H1 (cell line): ENCODE data around the gene POLA1. TPM values are rescaled to one million over a fixed set of nuclear protein-coding genes. Genes with fewer than 3 reads are reported as not detected.

ENCODE experiments used
- CTCF ChIA-PET: fragments of 300-600 bp; sonication (Branson Sonifier 250); formaldehyde crosslinking; loops from one replicate; lab custom pipeline; 2021; ENCODE audit not compliant: partially characterized antibody; lab: Charles Lee
- POLR2A ChIA-PET: fragments of 300-600 bp; sonication (Branson Sonifier 250); formaldehyde crosslinking; loops from one replicate; lab custom pipeline; 2021; ENCODE audit warnings: inconsistent platforms; ENCODE audit not compliant: partially characterized antibody; lab: Charles Lee
- DNase-seq, 2 experiments: peaks; one replicate each; pipeline versions ENCODE4 v3.0.0 to v3.0.0-alpha.2; 2010 to 2022; ENCODE audit warnings: low spot score in 2 of 2, low read depth in 1 of 2, mixed read lengths in 1 of 2
- FAIRE-seq: peaks from 2 replicates; lab custom pipeline; 2011; peaks lifted over from hg19 to GRCh38; lab: Jason Lieb, UNC
- H2AFZ ChIP-seq: 2 replicates; pipeline ENCODE4 v1.8.1; 2012; ENCODE audit warnings: low read length, inconsistent platforms
- H2AK5ac ChIP-seq: 2 replicates; pipeline ENCODE4 v1.6.1; 2013; ENCODE audit warnings: low read depth, low read length
- H2BK120ac ChIP-seq: replicated peaks from 2 replicates; pipeline ENCODE3; 2013; ENCODE audit warnings: low read depth, low read length, inconsistent platforms
- H2BK12ac ChIP-seq: 2 replicates; pipeline ENCODE4 v1.6.1; 2013; ENCODE audit warnings: low read depth, low read length
- H2BK15ac ChIP-seq: 2 replicates; pipeline ENCODE4 v1.6.1; 2013; ENCODE audit warnings: low read length
- H2BK20ac ChIP-seq: 2 replicates; pipeline ENCODE4 v1.6.1; 2013; ENCODE audit warnings: low read length
- H2BK5ac ChIP-seq: 2 replicates; pipeline ENCODE4 v1.6.1; 2013; ENCODE audit warnings: low read depth, low read length
- H3K14ac ChIP-seq: 2 replicates; pipeline ENCODE4 v1.6.1; 2013; ENCODE audit warnings: inconsistent platforms; ENCODE audit not compliant: insufficient read length
- H3K18ac ChIP-seq: 2 replicates; pipeline ENCODE4 v1.6.1; 2013; ENCODE audit warnings: low read length; ENCODE audit errors: extremely low read depth
- H3K23ac ChIP-seq: 2 replicates; pipeline ENCODE4 v1.6.1; 2013; ENCODE audit warnings: inconsistent platforms; ENCODE audit not compliant: insufficient read length
- H3K23me2 ChIP-seq: 2 replicates; pipeline ENCODE4 v1.6.1; 2013; ENCODE audit warnings: low read depth, low read length
- H3K27ac ChIP-seq: 2 replicates; pipeline ENCODE4 v1.6.1; 2011; ENCODE audit warnings: low read depth, low read length, inconsistent platforms
- H3K27me3 ChIP-seq, 4 experiments: replicated peaks in 1 of 4; 1 replicate in 1 of 4; 2 replicates in 3 of 4; pipeline versions ENCODE4 v1.6.1 to v1.8.1; 2011 to 2013; ENCODE audit warnings: low read length in 3 of 4, mild to moderate bottlenecking in 3 of 4, inconsistent platforms in 2 of 4, mixed read lengths in 2 of 4, moderate library complexity in 1 of 4; ENCODE audit not compliant: control insufficient read depth in 3 of 4, insufficient read depth in 3 of 4; ENCODE audit errors: extremely low read depth in 1 of 4
- H3K36me3 ChIP-seq, 4 experiments: 2 replicates each; pipeline versions ENCODE4 v1.6.1 to v1.8.1; 2011 to 2013; ENCODE audit warnings: mild to moderate bottlenecking in 4 of 4, low read length in 3 of 4, moderate library complexity in 2 of 4, control low read depth in 1 of 4, inconsistent platforms in 1 of 4; ENCODE audit not compliant: insufficient read depth in 4 of 4, control insufficient read depth in 2 of 4
- H3K4ac ChIP-seq: replicated peaks from 2 replicates; pipeline ENCODE3; 2013; ENCODE audit warnings: low read length, low read depth, mixed read lengths, inconsistent platforms; ENCODE audit not compliant: insufficient read length
- H3K4me1 ChIP-seq, 4 experiments: replicated peaks in 1 of 4; 1 replicate in 1 of 4; 2 replicates in 3 of 4; pipeline versions ENCODE4 v1.6.1 to v1.8.1; 2011 to 2013; ENCODE audit warnings: low read length in 3 of 4, inconsistent platforms in 2 of 4, mixed read lengths in 1 of 4; ENCODE audit not compliant: insufficient read depth in 4 of 4, control insufficient read depth in 3 of 4
- H3K4me2 ChIP-seq, 2 experiments: 2 replicates each; pipeline versions ENCODE4 v1.6.1 to v1.8.1; 2011 to 2013; ENCODE audit warnings: low read depth in 2 of 2, low read length in 2 of 2, control low read depth in 1 of 2, inconsistent platforms in 1 of 2, mild to moderate bottlenecking in 1 of 2; ENCODE audit not compliant: insufficient read depth in 1 of 2
- H3K4me3 ChIP-seq, 4 experiments: fragments of 200-600, 300-600 bp in 1 of 4; sonication (generic), shearing (Covaris generic), sonication (Bioruptor Twin) in 1 of 4; 2 replicates each; pipeline versions ENCODE4 v1.5.1 to v1.8.1; 2011 to 2016; ENCODE audit warnings: low read length in 4 of 4, low read depth in 3 of 4, control low read depth in 2 of 4, inconsistent platforms in 2 of 4, mild to moderate bottlenecking in 2 of 4, mixed read lengths in 1 of 4, moderate library complexity in 1 of 4; ENCODE audit not compliant: insufficient read depth in 2 of 4; ENCODE audit errors: extremely low read depth in 1 of 4
- H3K56ac ChIP-seq: replicated peaks from 2 replicates; pipeline ENCODE3; 2013; ENCODE audit warnings: low read depth, mild to moderate bottlenecking, mixed read lengths, low read length, inconsistent platforms; ENCODE audit not compliant: insufficient read length
- H3K79me1 ChIP-seq: 2 replicates; pipeline ENCODE4 v1.6.1; 2013; ENCODE audit warnings: low read depth, low read length, control low read depth
- H3K79me2 ChIP-seq, 2 experiments: 2 replicates each; pipeline versions ENCODE4 v1.6.1 to v1.8.1; 2012 to 2013; ENCODE audit warnings: low read length in 2 of 2, mild to moderate bottlenecking in 2 of 2, inconsistent platforms in 1 of 2; ENCODE audit not compliant: insufficient read depth in 2 of 2, control insufficient read depth in 1 of 2
- H3K9ac ChIP-seq, 4 experiments: replicated peaks in 1 of 4; 1 replicate in 1 of 4; 2 replicates in 3 of 4; pipeline versions ENCODE4 v1.6.1 to v1.8.1; 2011 to 2013; ENCODE audit warnings: low read depth in 3 of 4, low read length in 3 of 4, control low read depth in 2 of 4, mild to moderate bottlenecking in 2 of 4, moderate library complexity in 2 of 4, inconsistent platforms in 1 of 4; ENCODE audit errors: extremely low read depth in 1 of 4
- H3K9me3 ChIP-seq, 2 experiments: 2 replicates each; pipeline versions ENCODE4 v1.6.1 to v1.8.1; 2012 to 2013; ENCODE audit warnings: mild to moderate bottlenecking in 2 of 2, moderate library complexity in 2 of 2, control low read depth in 1 of 2, inconsistent platforms in 1 of 2, low read depth in 1 of 2, low read length in 1 of 2, mixed read lengths in 1 of 2; ENCODE audit not compliant: insufficient read depth in 2 of 2
- H4K20me1 ChIP-seq, 2 experiments: replicated peaks in 1 of 2; 2 replicates each; pipeline versions ENCODE3 to v1.8.1; 2011 to 2013; ENCODE audit warnings: inconsistent platforms in 2 of 2, low read length in 2 of 2, mild to moderate bottlenecking in 1 of 2; ENCODE audit not compliant: insufficient read depth in 2 of 2, control insufficient read depth in 1 of 2
- H4K5ac ChIP-seq: 2 replicates; pipeline ENCODE4 v1.6.1; 2013; ENCODE audit warnings: low read length, low read depth, mixed read lengths, inconsistent platforms; ENCODE audit not compliant: insufficient read length
- H4K8ac ChIP-seq: 2 replicates; pipeline ENCODE4 v1.8.0; 2013; ENCODE audit warnings: mild to moderate bottlenecking, moderate library complexity, low read length, inconsistent platforms; ENCODE audit not compliant: insufficient read depth; ENCODE audit errors: extremely low read depth
- H4K91ac ChIP-seq: replicated peaks from 2 replicates; pipeline ENCODE3; 2013; ENCODE audit warnings: low read length, mixed read lengths, inconsistent platforms; ENCODE audit not compliant: insufficient read length
- GABPA ChIP-seq: IDR thresholded peaks from 2 replicates; pipeline ENCODE4 v1.6.1; 2011; ENCODE audit warnings: mild to moderate bottlenecking, low read length, moderate library complexity, borderline replicate concordance; ENCODE audit not compliant: insufficient read depth
- HDAC6 ChIP-seq: IDR thresholded peaks from one replicate; pipeline ENCODE4 v1.7.1; 2012; ENCODE audit warnings: low read depth, mild to moderate bottlenecking, inconsistent platforms, low read length, moderate library complexity
- SP4 ChIP-seq: IDR thresholded peaks from 2 replicates; pipeline ENCODE4 v1.6.1; 2012; ENCODE audit warnings: low read length, inconsistent platforms
- TBP ChIP-seq: IDR thresholded peaks from 2 replicates; pipeline ENCODE4 v1.6.1; 2011; ENCODE audit warnings: low read depth, low read length, improper control_type of control experiment
- WGBS, 2 experiments: shearing (Covaris generic) in 1 of 2; methylation state at CpG; one replicate each; pipeline versions ENCODE4 v1.1.6 to v1.1.7; 2013 to 2015; ENCODE audit warnings: low lambda C conversion rate in 2 of 2, mixed read lengths in 2 of 2, inconsistent platforms in 1 of 2, low coverage in 1 of 2, missing lambda C conversion rate in 1 of 2; ENCODE audit not compliant: insufficient replicate concordance in 2 of 2, insufficient coverage in 1 of 2, insufficient read length in 1 of 2; ENCODE audit errors: extremely low coverage in 1 of 2, missing lambda C conversion rate in 1 of 2; 5-methylcytosine and 5-hydroxymethylcytosine counted together
- polyA plus RNA-seq, 7 experiments: library from polyadenylated mRNA; depleted of rRNA in 3 of 7; stranded (reverse) in 5 of 7; unstranded in 2 of 7; fragments of >200 nt in 5 of 7; fragments of 200-250 nt in 2 of 7; gene quantifications; 1 replicate in 5 of 7; 2 replicates in 1 of 7; 4 replicates in 1 of 7; pipeline versions ENCODE4 v1.2.1 to v1.2.3, GENCODE V29; 2011 to 2013; ENCODE audit warnings: missing spikeins in 2 of 7, mixed read lengths in 2 of 7
- total RNA-seq: library from RNA; stranded (reverse); fragmentation: NEBNext Ultra II Directional; extraction: Animal tissue kit (Norgen Biotek cat#: 25700); gene quantifications from 2 replicates; pipeline ENCODE4 v1.2.1, GENCODE V29; 2021
- TF ChIP-seq, protein P1 (sequence below): IDR thresholded peaks from 2 replicates; pipeline ENCODE4 v1.6.1; 2011; ENCODE audit warnings: low read depth, mild to moderate bottlenecking, low read length; ENCODE audit not compliant: insufficient read depth

POLA1 gene
- total and polyA plus RNA-seq, 2 of the 8 experiments (the other 6 are each of a cell fraction or from before 2014, with no cell fraction given): 5.6 to 34.9 TPM

DNA sequence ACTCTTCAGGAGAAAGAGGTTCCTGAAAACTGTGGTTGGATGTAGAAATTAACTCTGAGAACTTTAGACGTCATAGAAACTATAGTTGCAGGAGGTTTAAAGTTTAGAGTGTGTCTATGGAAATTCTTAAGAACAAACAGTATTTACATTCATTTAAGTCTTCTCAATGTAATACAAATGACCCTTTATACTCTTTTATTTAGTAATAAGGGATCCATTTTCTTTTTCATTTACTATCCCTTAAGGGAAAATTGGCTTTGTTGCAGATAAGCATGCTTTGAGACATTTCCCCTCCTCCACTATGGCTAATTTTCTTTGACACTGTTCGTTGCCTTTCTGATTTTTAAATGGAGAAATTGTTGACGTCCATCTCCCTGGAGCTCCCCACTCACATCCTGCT is 96.4 kb downstream of the POLA1 start:
- H3K14ac ChIP-seq: no peak overlapping the region
- H3K27ac ChIP-seq: no peak overlapping the region
- ChIA-PET POLR2A (interaction anchor here (0.8 to 1.2 kb wide), 2 partner anchors 9 to 10 kb away, joined by 3 to 4 read pairs; no protein-coding TSS in a partner anchor), CTCF (no interaction called here)
- no peaks in the 10 kb centered on the region for H4K20me1 ChIP-seq
- no peaks in the 10 kb centered on the region for H3K79me2 ChIP-seq
- H3K9me3 ChIP-seq: no peaks in the 10 kb centered on the region
- DNase-seq: no peak
- H2BK20ac ChIP-seq: no peak overlapping the region
- H3K79me1 ChIP-seq: no peaks in the 10 kb centered on the region
- no peaks in the 10 kb centered on the region for H3K23me2 ChIP-seq
- no peak overlapping the region for H3K4ac ChIP-seq
- H3K56ac ChIP-seq: no peak overlapping the region
- no peaks in the 10 kb centered on the region for H3K4me1 ChIP-seq
- no peak overlapping the region for H3K4me3 ChIP-seq
- FAIRE-seq: no peak
- no peak overlapping the region for H2BK15ac ChIP-seq
- no peak overlapping the region for H3K4me2 ChIP-seq
- H2BK120ac ChIP-seq: no peak overlapping the region
- no peak overlapping the region for H3K18ac ChIP-seq
- no peak overlapping the region for H4K8ac ChIP-seq
- H2AFZ ChIP-seq: no peak overlapping the region
- H2BK12ac ChIP-seq: no peak overlapping the region
- no peak overlapping the region for H2AK5ac ChIP-seq
- H4K91ac ChIP-seq: no peak overlapping the region
- H3K27me3 ChIP-seq: no peaks in the 10 kb centered on the region
- no peak overlapping the region for H2BK5ac ChIP-seq
- H3K9ac ChIP-seq: no peak overlapping the region
- no peak overlapping the region for H3K23ac ChIP-seq
- 76% methylated on average over 3 of the region's 3 CpGs; no CpG with 5 or more reads in 1 of the 2 experiments for WGBS, 2 experiments
- peaks cover 0 to 7% (median 0%) of the 10 kb centered on the region in 4 experiments; a peak in 2 of 8 replicates for H3K36me3 ChIP-seq
- H4K5ac ChIP-seq: no peak overlapping the region
- TF ChIP-seq, protein P1, sequence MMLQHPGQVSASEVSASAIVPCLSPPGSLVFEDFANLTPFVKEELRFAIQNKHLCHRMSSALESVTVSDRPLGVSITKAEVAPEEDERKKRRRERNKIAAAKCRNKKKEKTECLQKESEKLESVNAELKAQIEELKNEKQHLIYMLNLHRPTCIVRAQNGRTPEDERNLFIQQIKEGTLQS: no peak
- no peak for TF ChIP-seq SP4
- no peak for TF ChIP-seq HDAC6
- TF ChIP-seq GABPA: no peak
- TF ChIP-seq TBP: no peak
